ENCODE measurements around the gene HPS6.

The HPS6 gene

DNA sequence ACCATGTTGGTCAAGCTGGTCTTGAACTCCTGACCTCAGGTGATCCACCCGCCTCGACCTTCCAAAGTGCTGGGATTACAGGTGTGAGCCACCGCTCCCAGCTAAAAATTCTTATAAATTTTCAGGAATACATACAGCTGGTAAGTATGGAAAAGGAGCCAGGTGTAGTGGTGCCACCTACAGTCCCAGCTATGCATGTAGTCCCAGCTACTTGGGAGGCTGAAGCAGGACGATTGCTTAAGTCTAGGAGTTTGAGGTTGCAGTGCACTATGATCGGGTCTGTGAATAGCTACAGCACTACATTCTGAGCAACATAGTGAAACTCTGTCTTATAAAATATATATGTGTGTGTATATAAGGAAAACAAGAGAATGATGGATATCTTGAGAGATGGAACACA, 36.0 kb downstream of the HPS6 start:
- TF ChIP-seq GATA1 (IDR thresholded peaks at IDR 0.05; ENCODE audit: low read depth, low read length) (no peak), POLR2A (IDR thresholded peaks at IDR 0.05; ENCODE audit: low read length) (no peak)
- no peak for DNase-seq

DNA sequence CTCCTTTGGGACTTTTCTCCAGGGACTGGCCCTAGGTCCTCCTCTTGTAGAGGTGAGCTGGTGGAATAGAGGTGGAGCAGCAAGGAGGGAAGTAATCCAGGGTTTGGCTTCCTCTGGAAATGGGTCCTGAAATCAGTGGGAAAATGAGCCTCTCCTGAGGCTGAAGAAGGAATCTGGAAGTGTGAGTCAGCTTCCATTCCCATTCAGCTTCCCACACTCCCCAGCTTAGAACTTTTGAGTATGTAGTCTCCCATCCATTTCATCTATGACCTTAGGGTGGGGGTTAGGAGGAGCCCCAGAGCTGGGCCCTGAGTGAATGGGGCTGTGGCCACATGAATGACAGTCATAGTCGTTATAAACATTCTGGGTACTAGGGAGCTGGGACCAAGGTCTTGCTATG, 37.3 kb downstream of the HPS6 start:
- DNase-seq: no peak
- TF ChIP-seq POLR2A (IDR thresholded peaks at IDR 0.05; ENCODE audit: low read length) (no peak), GATA1 (IDR thresholded peaks at IDR 0.05; ENCODE audit: low read depth, low read length) (no peak)

DNA sequence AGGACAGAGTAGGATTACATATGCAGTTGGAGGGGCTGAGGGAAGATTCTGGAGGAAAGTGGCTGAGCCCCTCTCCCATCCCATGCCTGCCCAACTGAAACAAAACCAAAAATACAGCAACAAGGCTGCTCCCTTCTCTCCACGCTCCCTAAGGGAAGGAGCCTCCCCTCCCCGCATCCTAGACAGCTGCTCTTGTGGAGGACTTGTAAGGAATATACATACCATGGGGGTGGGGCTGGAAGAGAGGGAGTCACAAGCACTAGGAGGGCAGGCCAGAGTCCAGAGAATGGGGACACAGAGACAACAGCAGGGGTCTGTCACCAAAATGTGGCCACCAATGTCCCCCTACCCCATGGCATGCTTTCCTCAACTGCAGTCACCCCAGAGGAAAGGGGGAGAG, 41.8 kb downstream of the HPS6 start:
- no peak for DNase-seq
- TF ChIP-seq GATA1 (IDR thresholded peaks at IDR 0.05; ENCODE audit: low read depth, low read length): no peak
- peak; percentile 53 for TF ChIP-seq POLR2A (IDR thresholded peaks at IDR 0.05; ENCODE audit: low read length)

DNA sequence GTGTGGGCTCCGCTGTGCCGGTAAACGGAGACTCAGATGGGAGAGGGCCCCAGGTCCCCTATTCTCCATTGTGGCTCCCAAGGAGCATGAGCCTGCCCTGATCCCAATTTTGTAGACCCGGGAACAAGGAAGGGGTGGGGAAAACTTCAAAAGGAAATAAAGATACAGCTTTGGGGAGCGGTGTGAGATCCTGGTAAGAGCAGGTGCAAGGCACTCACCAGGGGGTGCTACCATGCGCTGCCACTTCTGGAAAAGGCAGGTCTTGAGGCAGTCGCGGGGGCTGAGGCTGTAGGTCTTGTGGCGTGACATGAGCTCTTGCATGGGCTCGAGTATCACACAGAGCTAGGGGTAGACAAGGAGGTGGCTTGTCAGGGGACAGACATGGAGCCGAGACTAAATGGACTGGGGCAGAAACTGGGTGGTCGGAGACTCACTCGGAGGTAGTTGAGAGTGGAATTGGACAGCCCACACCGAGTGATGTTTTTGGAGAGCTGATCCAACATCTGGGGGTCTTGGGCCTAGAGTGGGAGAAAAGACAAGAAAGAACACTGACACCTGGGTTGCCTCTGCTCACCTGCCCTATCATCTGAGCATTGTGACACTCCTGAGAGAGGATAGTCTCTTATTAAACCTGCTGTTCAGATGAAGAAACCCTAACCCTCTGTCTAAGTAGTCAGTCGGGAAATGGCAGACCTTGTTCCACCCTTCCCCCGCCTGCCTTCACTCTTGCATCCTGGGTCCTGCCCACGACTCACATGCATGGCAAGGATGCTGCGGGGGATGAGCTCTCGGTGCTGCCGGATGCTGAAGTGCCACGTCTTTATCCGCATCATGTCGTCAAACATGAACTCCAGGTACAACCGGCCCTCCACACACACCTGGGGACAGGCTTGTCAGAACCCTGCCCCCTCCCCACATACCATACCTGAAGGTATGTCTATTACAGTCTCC, 44.3 kb downstream of the HPS6 start:
- DNase-seq: no peak
- TF ChIP-seq POLR2A (IDR thresholded peaks at IDR 0.05; ENCODE audit: low read length) (no peak), GATA1 (IDR thresholded peaks at IDR 0.05; ENCODE audit: low read depth, low read length) (no peak)

DNA sequence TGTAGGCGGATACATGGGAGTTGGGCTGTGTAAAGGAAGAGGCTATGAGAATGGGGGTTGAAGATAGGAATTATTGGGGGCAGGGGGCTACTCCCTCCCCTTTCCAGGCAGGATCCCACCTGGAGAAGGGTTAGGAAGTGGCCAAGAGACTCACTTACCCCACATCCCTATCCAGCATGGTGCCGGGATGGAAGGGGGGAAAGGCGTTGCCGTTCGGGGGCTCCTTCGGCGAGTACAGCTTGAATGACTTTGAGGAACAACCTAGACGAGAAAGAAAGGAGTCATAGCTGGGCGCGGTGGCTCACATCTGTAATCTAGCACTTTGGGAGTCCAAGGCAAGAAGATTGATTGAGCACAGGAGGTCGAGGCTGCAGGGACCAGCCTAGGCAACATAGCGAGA, 46.1 kb downstream of the HPS6 start:
- no peak for TF ChIP-seq POLR2A (IDR thresholded peaks at IDR 0.05; ENCODE audit: low read length)
- no peak for TF ChIP-seq GATA1 (IDR thresholded peaks at IDR 0.05; ENCODE audit: low read depth, low read length)
- DNase-seq: peak; percentile 33 to 36

DNA sequence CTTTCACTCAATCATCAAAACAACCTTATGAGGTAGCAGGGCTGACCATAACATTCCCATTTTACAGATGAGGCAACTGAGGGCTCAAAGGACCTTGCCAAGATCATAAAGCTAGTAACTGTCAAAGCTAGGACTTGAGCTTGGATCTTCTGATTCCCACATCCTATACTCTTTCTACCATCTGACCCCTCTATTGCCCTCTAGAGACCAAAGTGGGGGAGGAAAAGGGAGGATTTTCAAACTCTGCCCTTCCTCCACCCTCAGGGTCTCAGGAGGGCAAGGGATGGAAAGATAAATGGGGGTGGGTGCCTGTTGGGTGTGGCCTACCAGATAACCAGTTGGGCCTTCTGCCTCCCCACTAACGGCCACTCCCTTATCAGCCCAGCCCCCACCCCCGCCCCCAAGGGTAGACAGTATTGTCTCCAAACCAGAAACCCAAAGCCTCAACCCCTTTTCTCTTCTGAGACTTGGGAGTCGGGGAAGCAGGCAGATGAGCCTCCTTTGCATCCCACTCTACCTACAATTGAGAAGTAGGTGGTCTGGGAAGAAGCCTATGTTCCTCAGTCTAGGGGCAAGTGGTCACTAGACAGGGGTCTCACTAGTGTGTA, 47.2 kb downstream of the HPS6 start:
- TF ChIP-seq POLR2A (IDR thresholded peaks at IDR 0.05; ENCODE audit: low read length) (peak; percentile 94), GATA1 (IDR thresholded peaks at IDR 0.05; ENCODE audit: low read depth, low read length) (peak; percentile 78)

DNA sequence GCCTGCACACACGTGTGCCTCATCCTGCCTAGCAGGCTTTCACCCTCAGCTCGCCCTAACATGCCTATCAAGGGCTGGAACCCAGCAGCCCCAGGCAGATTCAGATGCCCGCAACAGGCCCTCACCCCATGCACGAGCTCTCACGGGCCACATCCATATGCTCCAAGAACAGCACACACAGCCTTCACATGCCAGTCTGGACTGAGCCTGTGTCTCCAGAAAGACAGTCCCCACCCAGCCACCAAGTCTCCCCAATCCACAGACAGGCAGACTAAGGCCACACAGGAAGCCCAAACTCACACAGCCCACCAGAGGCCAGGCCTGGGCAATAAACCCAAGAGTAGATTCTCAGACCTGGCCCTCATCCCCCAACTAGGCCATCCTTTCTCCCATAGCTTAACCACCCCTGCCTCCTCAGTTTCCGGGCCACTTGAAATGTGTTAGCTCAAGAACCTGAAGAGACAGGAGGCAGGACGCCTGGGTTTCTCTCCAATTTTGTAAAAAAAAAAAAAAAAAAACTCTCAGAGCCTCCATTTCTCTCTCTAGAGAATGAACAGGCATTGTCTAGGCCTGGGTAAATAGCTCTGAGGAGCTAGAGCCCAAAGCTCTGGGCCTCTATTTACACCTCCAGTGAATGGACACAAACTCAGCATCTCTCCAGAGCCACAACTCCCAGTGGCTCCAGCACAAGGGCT, 48.3 kb downstream of the HPS6 start:
- peak; percentile 71 to 76 for DNase-seq
- TF ChIP-seq POLR2A (IDR thresholded peaks at IDR 0.05; ENCODE audit: low read length) (no peak), GATA1 (IDR thresholded peaks at IDR 0.05; ENCODE audit: low read depth, low read length) (no peak)

More for the DNA sequence above, 47.2 kb downstream of the HPS6 start:
- peak; percentile 92 to 98 for DNase-seq

DNA sequence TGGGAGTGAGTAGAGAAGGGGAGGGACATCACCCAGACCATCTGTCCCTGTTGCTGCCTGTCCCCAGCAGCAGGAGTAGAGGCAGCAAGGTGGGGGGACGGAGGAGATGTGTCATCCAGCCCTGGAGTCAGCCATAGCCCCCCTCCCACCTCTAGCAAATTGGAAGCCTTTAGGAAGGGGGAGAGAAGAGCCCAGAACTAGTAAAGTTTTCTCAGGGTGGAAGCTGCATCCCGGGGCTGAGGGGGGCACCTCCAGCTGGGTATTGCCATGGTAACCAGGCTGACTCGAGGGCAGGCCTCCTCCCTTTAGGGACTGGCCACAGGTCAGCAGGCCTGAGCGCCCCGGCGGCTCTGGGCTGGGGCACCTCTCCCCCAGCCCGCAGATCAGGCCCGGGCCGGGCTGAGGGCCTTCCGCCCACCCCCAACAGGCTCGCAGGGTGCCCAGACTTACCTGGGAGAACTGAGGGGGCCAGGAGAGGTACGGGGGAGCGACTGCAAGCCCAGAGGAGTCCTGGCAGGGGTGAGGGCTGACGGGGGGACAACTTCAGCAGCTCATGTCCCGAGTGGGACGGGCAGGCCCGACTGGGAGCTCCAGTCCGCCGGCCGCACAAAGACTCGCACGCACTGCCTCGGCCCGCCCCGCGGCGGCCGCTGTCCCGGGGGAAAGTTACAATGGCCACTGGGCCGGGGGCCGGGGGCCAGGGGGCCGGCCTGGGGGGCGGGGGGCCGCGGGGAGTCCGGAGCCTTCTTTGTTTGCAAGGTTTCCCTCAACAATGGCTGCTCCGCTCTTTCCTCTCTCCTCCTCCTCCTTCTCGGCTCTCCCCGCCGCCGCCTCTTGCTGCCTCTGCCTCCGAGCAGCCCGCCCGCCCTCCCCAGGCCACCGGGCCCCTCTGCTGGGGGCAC, 49.1 kb downstream of the HPS6 start:
- no peak for TF ChIP-seq POLR2A (IDR thresholded peaks at IDR 0.05; ENCODE audit: low read length)
- TF ChIP-seq GATA1 (IDR thresholded peaks at IDR 0.05; ENCODE audit: low read depth, low read length): no peak
- peak; percentile 73 to 76 for DNase-seq

DNA sequence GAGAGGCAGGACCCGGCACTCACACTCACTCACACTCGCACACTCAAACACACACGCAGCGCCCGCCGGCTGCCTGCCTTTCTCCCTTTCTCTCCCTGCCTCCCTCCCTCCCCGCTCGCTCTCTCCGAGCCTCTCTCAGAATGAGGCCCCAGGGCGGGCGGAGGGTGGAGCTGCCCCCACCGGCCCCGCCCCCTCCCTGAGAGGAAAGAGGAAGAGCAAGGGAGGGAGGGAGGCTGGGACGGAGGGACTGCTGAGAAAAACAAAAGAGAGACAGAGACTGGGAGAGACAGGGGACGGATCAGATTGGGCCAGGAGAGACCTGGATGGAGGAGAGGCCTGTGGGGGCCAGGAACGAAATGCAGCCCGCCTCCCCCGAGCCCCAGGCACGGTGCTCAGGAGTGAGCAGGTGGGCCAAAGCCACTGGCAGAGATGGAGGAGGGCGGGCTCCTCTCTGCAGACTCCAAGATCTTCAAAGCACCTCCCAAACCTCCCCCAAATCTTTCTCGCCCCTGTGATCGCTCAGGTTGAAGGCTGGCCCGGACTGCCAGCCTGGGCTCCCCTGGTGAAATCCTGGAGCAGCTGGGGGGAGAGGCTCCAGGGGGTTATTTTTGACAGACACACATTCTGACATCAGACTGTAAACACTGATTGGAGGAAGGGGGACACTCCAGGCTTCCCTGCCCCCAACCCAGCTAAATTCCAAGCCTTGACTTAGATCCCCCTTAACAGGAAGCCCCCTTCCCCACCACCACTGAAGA, 49.9 kb downstream of the HPS6 start:
- peak; percentile 87 to 92 for DNase-seq
- TF ChIP-seq GATA1 (IDR thresholded peaks at IDR 0.05; ENCODE audit: low read depth, low read length): no peak
- peak; percentile 68 for TF ChIP-seq POLR2A (IDR thresholded peaks at IDR 0.05; ENCODE audit: low read length)

DNA sequence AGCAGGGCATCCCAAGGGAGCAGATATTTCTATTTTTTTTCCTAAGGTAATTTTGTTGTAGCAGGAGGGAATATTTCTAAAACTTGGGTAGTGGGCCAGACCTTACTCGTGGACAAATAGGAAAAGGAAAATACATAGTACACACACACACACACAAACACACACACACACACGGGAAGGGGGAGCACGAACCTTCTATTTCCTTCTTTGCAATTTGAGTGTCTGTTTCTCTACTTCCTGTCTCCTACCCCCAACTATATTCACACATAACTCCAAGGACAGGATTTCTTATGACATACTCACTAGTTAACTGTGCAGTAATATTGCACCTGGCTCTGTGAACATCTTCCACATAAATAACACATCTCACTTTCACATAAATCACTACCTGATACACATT, 50.6 kb downstream of the HPS6 start:
- no peak for TF ChIP-seq GATA1 (IDR thresholded peaks at IDR 0.05; ENCODE audit: low read depth, low read length)
- no peak for TF ChIP-seq POLR2A (IDR thresholded peaks at IDR 0.05; ENCODE audit: low read length)
- DNase-seq: no peak

DNA sequence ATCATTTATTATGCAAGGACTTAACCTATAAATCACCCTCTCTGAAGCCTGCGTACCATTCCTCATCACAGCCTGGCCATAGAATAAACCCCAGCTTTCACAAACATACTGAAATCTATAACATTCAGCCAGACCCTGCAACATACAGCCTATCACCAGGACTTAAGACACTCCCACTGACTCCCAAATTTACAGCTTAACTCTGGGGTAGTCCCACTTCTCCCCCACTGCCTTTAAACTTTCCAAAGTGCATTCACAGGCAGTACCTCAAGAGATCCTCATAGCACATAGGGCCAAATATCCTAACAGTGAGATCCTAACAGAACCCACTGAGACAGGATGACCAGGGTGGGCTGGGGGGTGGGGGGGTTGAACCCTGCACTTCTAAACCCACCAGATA, 51.5 kb downstream of the HPS6 start:
- no peak for TF ChIP-seq POLR2A (IDR thresholded peaks at IDR 0.05; ENCODE audit: low read length)
- TF ChIP-seq GATA1 (IDR thresholded peaks at IDR 0.05; ENCODE audit: low read depth, low read length): no peak
- DNase-seq: no peak

Measured in erythroblast (primary cell).